Measurements from ENCODE around the gene ZNF324B.
"Not testable (repeated sequence)": the region's sequence is repeated elsewhere in the genome, so short reads cannot be mapped to it uniquely, and the experiment has no call there.

The ZNF324B gene

GRCh38 chr19:58466089-58466759 lies 14.8 kb downstream of the ZNF324B start:
- TF ChIP-seq CTCF (IDR thresholded peaks at IDR 0.05; ENCODE audit: low read depth, low read length), result no peak

GRCh38 chr19:58466760-58467589 lies 15.6 kb downstream of the ZNF324B start, which contains the start of gene ZNF324:
ZNF324 (plus strand) TSS chr19:58467080; CDS start chr19:58469186, 2,106 bp downstream.
- Histone ChIP-seq H3K27me3 (ENCODE audit: insufficient read depth, low read depth, severe bottlenecking) (no peaks in the 10 kb centered on the region), H3K4me3 (ENCODE audit: low read depth, low read length) (peak within 1 kb of the TSS; percentile 88), H3K36me3 (peaks cover 14% of the 10 kb centered on the region), H3K27ac (peak within 1 kb of the TSS; percentile 72), H3K9me3 (ENCODE audit: severe bottlenecking) (no peaks in the 10 kb centered on the region)
- peak; percentile 97 for DNase-seq
- TF ChIP-seq CTCF (IDR thresholded peaks at IDR 0.05; ENCODE audit: low read depth, low read length), result no peak

More at GRCh38 chr19:58466089-58466759, 14.8 kb downstream of the ZNF324B start:
- no peaks in the 10 kb centered on the region for H3K27me3 ChIP-seq (ENCODE audit: insufficient read depth, low read depth, severe bottlenecking)
- H3K27ac ChIP-seq, result no peak overlapping the region
- peak overlapping the region; percentile 88 for H3K4me3 ChIP-seq (ENCODE audit: low read depth, low read length)
- no peak for DNase-seq
- H3K36me3 ChIP-seq, result peaks cover 11% of the 10 kb centered on the region
- H3K9me3 ChIP-seq (ENCODE audit: severe bottlenecking), result no peaks in the 10 kb centered on the region

GRCh38 chr19:58468216-58468839 lies 16.9 kb downstream of the ZNF324B start:
- no peak for DNase-seq
- Histone ChIP-seq H3K36me3 (peaks cover 25% of the 10 kb centered on the region), H3K9me3 (ENCODE audit: severe bottlenecking) (no peaks in the 10 kb centered on the region), H3K27me3 (ENCODE audit: insufficient read depth, low read depth, severe bottlenecking) (no peaks in the 10 kb centered on the region), H3K4me3 (ENCODE audit: low read depth, low read length) (no peak overlapping the region), H3K27ac (no peak overlapping the region)
- no peak for TF ChIP-seq CTCF (IDR thresholded peaks at IDR 0.05; ENCODE audit: low read depth, low read length)

- no peak for TF ChIP-seq CTCF (IDR thresholded peaks at IDR 0.05; ENCODE audit: low read depth, low read length)
- no peak for DNase-seq
- no peak overlapping the region for H3K4me3 ChIP-seq (ENCODE audit: low read depth, low read length)
- no peaks in the 10 kb centered on the region for H3K27me3 ChIP-seq (ENCODE audit: insufficient read depth, low read depth, severe bottlenecking)
- peaks cover 27% of the 10 kb centered on the region for H3K36me3 ChIP-seq
- no peak overlapping the region for H3K27ac ChIP-seq
- no peaks in the 10 kb centered on the region for H3K9me3 ChIP-seq (ENCODE audit: severe bottlenecking)
Measured at GRCh38 chr19:58469241-58470013, 18.0 kb downstream of the ZNF324B start.

GRCh38 chr19:58470837-58471543 lies 19.6 kb downstream of the ZNF324B start:
- DNase-seq; H3K9me3 ChIP-seq (ENCODE audit: severe bottlenecking); H3K27me3 ChIP-seq (ENCODE audit: insufficient read depth, low read depth, severe bottlenecking); H3K4me3 ChIP-seq (ENCODE audit: low read depth, low read length); H3K27ac ChIP-seq: not testable (repeated sequence)
- H3K36me3 ChIP-seq, result peaks cover 27% of the 10 kb centered on the region
